Neural crest cell (in vitro differentiated cells): ENCODE results near the gene GPD1L. TPM values are rescaled to one million over a fixed set of nuclear protein-coding genes. Genes with fewer than 3 reads are reported as not detected.

Experiments used
- DNase-seq: peaks from one replicate; pipeline ENCODE4 v3.0.0; 2021; ENCODE audit warnings: low read depth, mixed read lengths, low spot score
- H3K27ac Mint-ChIP-seq: one replicate; pipeline ENCODE4 v1.8.0; 2021; ENCODE audit warnings: mild to moderate bottlenecking, mixed read lengths; ENCODE audit not compliant: unreplicated experiment
- H3K27me3 Mint-ChIP-seq: 2 replicates; pipeline ENCODE4 v1.8.0; 2021; ENCODE audit warnings: low read depth, mild to moderate bottlenecking, mixed read lengths
- H3K36me3 Mint-ChIP-seq: 2 replicates; pipeline ENCODE4 v1.8.0; 2021; ENCODE audit warnings: low read depth, mild to moderate bottlenecking, mixed read lengths
- H3K4me1 Mint-ChIP-seq: 2 replicates; pipeline ENCODE4 v1.8.0; 2021; ENCODE audit warnings: mixed read lengths
- H3K4me3 Mint-ChIP-seq: one replicate; pipeline ENCODE4 v1.8.0; 2021; ENCODE audit warnings: mild to moderate bottlenecking, mixed read lengths
- H3K9me3 Mint-ChIP-seq: 2 replicates; pipeline ENCODE4 v1.8.0; 2021; ENCODE audit warnings: mixed read lengths
- total RNA-seq: library from RNA; stranded (reverse); gene quantifications from 2 replicates; pipeline ENCODE4 v1.2.1, GENCODE V29; 2021
- TF ChIP-seq, protein P1 (sequence below): fragments of 200-600 bp; sonication (generic); conservative IDR thresholded peaks from 2 replicates; pipeline ENCODE4 v1.5.0; 2021; ENCODE audit warnings: antibody characterized with exemption, mild to moderate bottlenecking

The GPD1L gene
- total RNA-seq, 1 donor from 2014 or later: 7.7 TPM

DNA sequence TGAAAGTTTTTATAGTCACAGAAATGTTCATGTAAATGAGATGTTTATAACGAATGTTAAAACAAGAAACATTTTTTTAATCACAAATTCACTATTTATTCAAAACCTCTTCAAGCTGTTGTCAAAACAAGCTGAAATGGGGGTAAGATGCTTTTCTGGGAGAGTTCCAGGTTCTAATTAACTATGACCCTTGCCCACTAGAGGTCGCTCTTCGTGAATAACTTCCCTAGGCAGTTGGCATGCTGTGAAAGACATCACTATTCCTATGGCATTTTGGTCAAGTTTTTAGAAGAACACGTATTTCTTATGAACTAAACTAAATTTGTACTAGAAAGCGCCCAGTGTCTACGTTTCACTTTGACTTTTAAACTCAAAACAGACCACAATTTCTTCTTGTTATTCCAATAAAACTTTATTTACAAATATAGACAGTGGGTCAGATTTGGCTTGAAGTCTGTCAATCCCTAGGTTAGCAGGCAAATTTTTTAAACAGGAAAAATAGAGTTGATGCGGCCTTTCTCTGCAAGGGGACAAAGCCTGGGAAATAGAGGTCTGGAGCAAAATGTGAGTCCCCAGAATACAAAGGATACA is 69.3 kb downstream of the GPD1L start:
- no peak overlapping the region for H3K4me3 Mint-ChIP-seq
- peak; percentile 81 for DNase-seq
- H3K4me1 Mint-ChIP-seq: no peaks in the 10 kb centered on the region
- TF ChIP-seq, protein P1, sequence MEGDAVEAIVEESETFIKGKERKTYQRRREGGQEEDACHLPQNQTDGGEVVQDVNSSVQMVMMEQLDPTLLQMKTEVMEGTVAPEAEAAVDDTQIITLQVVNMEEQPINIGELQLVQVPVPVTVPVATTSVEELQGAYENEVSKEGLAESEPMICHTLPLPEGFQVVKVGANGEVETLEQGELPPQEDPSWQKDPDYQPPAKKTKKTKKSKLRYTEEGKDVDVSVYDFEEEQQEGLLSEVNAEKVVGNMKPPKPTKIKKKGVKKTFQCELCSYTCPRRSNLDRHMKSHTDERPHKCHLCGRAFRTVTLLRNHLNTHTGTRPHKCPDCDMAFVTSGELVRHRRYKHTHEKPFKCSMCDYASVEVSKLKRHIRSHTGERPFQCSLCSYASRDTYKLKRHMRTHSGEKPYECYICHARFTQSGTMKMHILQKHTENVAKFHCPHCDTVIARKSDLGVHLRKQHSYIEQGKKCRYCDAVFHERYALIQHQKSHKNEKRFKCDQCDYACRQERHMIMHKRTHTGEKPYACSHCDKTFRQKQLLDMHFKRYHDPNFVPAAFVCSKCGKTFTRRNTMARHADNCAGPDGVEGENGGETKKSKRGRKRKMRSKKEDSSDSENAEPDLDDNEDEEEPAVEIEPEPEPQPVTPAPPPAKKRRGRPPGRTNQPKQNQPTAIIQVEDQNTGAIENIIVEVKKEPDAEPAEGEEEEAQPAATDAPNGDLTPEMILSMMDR: peak; percentile 79
- H3K27ac Mint-ChIP-seq: no peak overlapping the region
- H3K9me3 Mint-ChIP-seq: peaks cover 10% of the 10 kb centered on the region
- H3K27me3 Mint-ChIP-seq: no peaks in the 10 kb centered on the region
- H3K36me3 Mint-ChIP-seq: peaks cover 13% of the 10 kb centered on the region

GRCh38 chr3:32176989-32177701 is 70.7 kb downstream of the GPD1L start:
- no peaks in the 10 kb centered on the region for H3K27me3 Mint-ChIP-seq
- H3K36me3 Mint-ChIP-seq: peaks cover 7% of the 10 kb centered on the region
- peak; percentile 65 for DNase-seq
- H3K4me3 Mint-ChIP-seq: no peak overlapping the region
- no peaks in the 10 kb centered on the region for H3K4me1 Mint-ChIP-seq
- H3K27ac Mint-ChIP-seq: no peak overlapping the region
- peaks cover 3% of the 10 kb centered on the region for H3K9me3 Mint-ChIP-seq
- TF ChIP-seq, protein P1: peak; percentile 76

DNA sequence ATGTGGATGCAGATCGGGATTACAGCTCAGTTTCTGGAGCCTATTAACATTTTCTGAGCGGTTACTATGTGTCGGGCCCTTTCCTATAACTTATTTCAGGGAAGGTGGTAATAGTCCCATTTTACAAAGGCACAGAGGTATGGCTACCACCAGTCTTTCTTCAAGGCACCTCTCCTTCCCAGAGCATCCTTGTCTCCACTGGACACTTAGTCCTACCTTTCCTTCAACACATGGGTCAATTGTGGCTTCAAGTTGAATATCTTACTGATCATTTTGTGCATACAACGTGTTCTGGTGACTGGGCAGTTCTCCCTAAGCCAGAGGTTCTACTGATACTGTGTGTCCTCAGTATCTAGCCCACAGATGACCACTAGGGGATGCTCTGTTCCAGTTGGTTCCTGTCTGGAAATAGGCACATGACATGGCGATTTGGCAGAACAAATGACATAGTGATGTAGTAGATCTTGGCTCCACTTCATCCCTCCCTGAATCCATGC is 71.3 kb downstream of the GPD1L start:
- no peak overlapping the region for H3K4me3 Mint-ChIP-seq
- H3K9me3 Mint-ChIP-seq: no peaks in the 10 kb centered on the region
- DNase-seq: peak; percentile 51
- H3K36me3 Mint-ChIP-seq: peaks cover 4% of the 10 kb centered on the region
- H3K27me3 Mint-ChIP-seq: no peaks in the 10 kb centered on the region
- TF ChIP-seq, protein P1: peak; percentile 71
- no peak overlapping the region for H3K27ac Mint-ChIP-seq
- no peaks in the 10 kb centered on the region for H3K4me1 Mint-ChIP-seq

DNA sequence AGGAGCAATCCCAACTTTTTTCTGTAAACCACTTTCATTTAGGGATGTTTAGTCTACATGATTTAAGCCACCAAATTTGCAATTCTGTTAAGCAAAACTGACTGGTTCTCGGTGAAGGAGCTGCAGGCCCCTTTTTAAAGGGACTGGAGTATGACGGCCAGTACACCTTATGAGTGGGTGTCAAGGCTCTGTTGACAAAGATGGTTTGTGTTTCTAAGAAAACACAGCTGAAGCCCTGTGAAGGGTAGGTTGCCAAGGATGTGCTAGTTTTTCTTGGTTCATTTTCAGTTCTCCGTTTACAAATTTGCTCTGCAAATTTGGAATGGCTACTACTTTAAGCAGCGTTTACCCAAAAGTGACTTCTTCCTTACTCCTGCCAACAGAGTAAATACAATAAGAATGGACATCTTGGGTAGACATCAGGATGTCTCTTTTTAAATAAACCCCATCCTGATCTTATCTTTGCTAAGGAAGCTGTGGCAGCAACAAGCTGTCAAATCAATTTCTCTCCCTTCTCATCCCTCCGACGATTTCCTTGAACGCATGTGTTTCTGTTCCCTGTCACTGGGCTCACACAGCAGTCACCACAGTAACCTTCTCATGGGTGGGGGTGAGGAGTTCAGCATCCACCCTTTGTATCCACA is 73.8 kb downstream of the GPD1L start:
- Mint-ChIP-seq H3K4me1 (no peaks in the 10 kb centered on the region), H3K27me3 (no peaks in the 10 kb centered on the region), H3K9me3 (peaks cover 2% of the 10 kb centered on the region), H3K27ac (no peak overlapping the region), H3K36me3 (no peaks in the 10 kb centered on the region), H3K4me3 (no peak overlapping the region)
- TF ChIP-seq, protein P1: no peak
- no peak for DNase-seq

- Mint-ChIP-seq H3K4me1 (peaks cover 6% of the 10 kb centered on the region), H3K27ac (no peak overlapping the region), H3K9me3 (peaks cover 2% of the 10 kb centered on the region), H3K27me3 (no peaks in the 10 kb centered on the region), H3K36me3 (no peaks in the 10 kb centered on the region), H3K4me3 (no peak overlapping the region)
- DNase-seq: no peak
- TF ChIP-seq, protein P1: no peak
These were observed 74.9 kb downstream of the GPD1L start for GRCh38 chr3:32181365-32181764.
